AG20443 (cell line): ENCODE data around the gene ASPHD1.
A peak's percentile ranks its signal among the peaks of the same experiment; 100 is the strongest.

ENCODE experiments used
- DNase-seq: peaks from one replicate; pipeline ENCODE4 v3.0.0; 2012; ENCODE audit warnings: low spot score, mixed read lengths

Gene ASPHD1

GRCh38 chr16:29943846-29944799, 43.8 kb downstream of the ASPHD1 start:
- peak; percentile 91 for DNase-seq

- DNase-seq, result no peak
Measured at GRCh38 chr16:29947897-29948296, 47.6 kb downstream of the ASPHD1 start.

- no peak for DNase-seq
Measured at GRCh38 chr16:29950806-29951461, 50.6 kb downstream of the ASPHD1 start.

- DNase-seq, result no peak
Measured at GRCh38 chr16:29951625-29952365, 51.5 kb downstream of the ASPHD1 start.
